PC-3 (cell line): ENCODE measurements around the gene BTNL3. TPM values are rescaled to one million over a fixed set of nuclear protein-coding genes. Genes with fewer than 3 reads are reported as not detected.
A peak's percentile ranks its signal among the peaks of the same experiment; 100 is the strongest.

Experiments
- ATAC-seq: fragments of 200-7000 bp; cut with Tn5 transposase; 2 replicates; pipeline ENCODE4 v1.9.1; 2020; ENCODE audit warnings: mild to moderate bottlenecking, moderate library complexity
- BruUV-seq: library from RNA; stranded (reverse); fragments of 400-500 nt; replicated peaks from 2 replicates; lab custom pipeline; 2021; lab: Mats Ljungman, UMichigan
- CTCF ChIA-PET: fragments of 300-600 bp; sonication (Branson Sonifier 250); formaldehyde crosslinking; loops from one replicate; lab custom pipeline; 2022; ENCODE audit warnings: antibody characterized with exemption; lab: Charles Lee
- POLR2A ChIA-PET: fragments of 300-600 bp; sonication (Branson Sonifier 250); formaldehyde crosslinking; loops from one replicate; lab custom pipeline; 2022; ENCODE audit warnings: antibody characterized with exemption; ENCODE audit not compliant: unreplicated experiment; lab: Charles Lee
- DNase-seq: peaks from one replicate; pipeline ENCODE4 v3.0.0-alpha.2; 2015
- H2AFZ ChIP-seq: fragments of 300-600 bp; sonication (generic); 2 replicates; pipeline ENCODE4 v1.6.0; 2016; ENCODE audit warnings: antibody characterized with exemption, low read length
- H3F3A ChIP-seq: fragments of 300-600 bp; sonication (generic); one replicate; pipeline ENCODE4 v1.6.0; 2017; ENCODE audit warnings: antibody characterized with exemption, low read length, control low read depth, mild to moderate bottlenecking; ENCODE audit not compliant: unreplicated experiment
- H3K27ac ChIP-seq: fragments of 300-600 bp; sonication (generic); 2 replicates; pipeline ENCODE4 v1.5.1; 2016; ENCODE audit warnings: mild to moderate bottlenecking, low read length
- H3K27me3 ChIP-seq: fragments of 300-600 bp; sonication (generic); 2 replicates; pipeline ENCODE4 v1.6.1; 2016; ENCODE audit warnings: low read length, mixed read lengths
- H3K36me3 ChIP-seq: fragments of 300-600 bp; sonication (generic); 2 replicates; pipeline ENCODE4 v1.6.1; 2016; ENCODE audit warnings: low read depth, mixed run types, low read length, mixed read lengths
- H3K4me1 ChIP-seq: fragments of 300-600 bp; sonication (generic); 2 replicates; pipeline ENCODE4 v1.5.1; 2016; ENCODE audit warnings: low read length; ENCODE audit not compliant: insufficient read depth
- H3K4me2 ChIP-seq: fragments of 300-600 bp; sonication (generic); 2 replicates; pipeline ENCODE4 v1.6.0; 2016; ENCODE audit warnings: low read length
- H3K4me3 ChIP-seq: fragments of 300-600 bp; sonication (generic); 2 replicates; pipeline ENCODE4 v1.5.1; 2016; ENCODE audit warnings: mild to moderate bottlenecking, low read length, mixed read lengths
- H3K79me2 ChIP-seq: fragments of 300-600 bp; sonication (generic); 2 replicates; pipeline ENCODE4 v1.6.1; 2017; ENCODE audit warnings: low read length, mixed read lengths
- H3K9ac ChIP-seq: fragments of 300-600 bp; sonication (generic); 2 replicates; pipeline ENCODE4 v1.6.0; 2016; ENCODE audit warnings: mild to moderate bottlenecking, low read length
- H3K9me2 ChIP-seq: fragments of 300-600 bp; sonication (generic); replicated peaks from 2 replicates; pipeline ENCODE4 v1.6.1; 2016; ENCODE audit warnings: mixed run types, low read length, mixed read lengths
- H3K9me3 ChIP-seq: fragments of 300-600 bp; sonication (generic); 2 replicates; pipeline ENCODE4 v1.6.1; 2016; ENCODE audit warnings: low read length, mixed read lengths
- H4K20me1 ChIP-seq: fragments of 300-600 bp; sonication (generic); 2 replicates; pipeline ENCODE4 v1.6.1; 2016; ENCODE audit warnings: low read length, mixed read lengths
- CTCF ChIP-seq: fragments of 300-600 bp; sonication (generic); conservative IDR thresholded peaks from 2 replicates; pipeline ENCODE4 v1.5.1; 2017; ENCODE audit warnings: antibody characterized with exemption, low read depth, mild to moderate bottlenecking, low read length
- EZH2 ChIP-seq: fragments of 300-600 bp; sonication (generic); IDR thresholded peaks from one replicate; pipeline ENCODE4 v1.6.1; 2017; ENCODE audit warnings: antibody characterized with exemption, mild to moderate bottlenecking, low read length; ENCODE audit not compliant: unreplicated experiment
- EZH2phosphoT487 ChIP-seq: fragments of 300-600 bp; sonication (generic); IDR thresholded peaks from 2 replicates; pipeline ENCODE4 v1.6.1; 2018; ENCODE audit warnings: mild to moderate bottlenecking, antibody characterized with exemption, low read length, borderline replicate concordance
- intact Hi-C: fragments of 100-400 bp; cut with micrococcal nuclease; formaldehyde crosslinking; loops from 2 replicates; pipeline ENCODE4 v1.9.0; 2023
- total RNA-seq: library from RNA; depleted of rRNA; stranded (reverse); fragments of >200 nt; gene quantifications from 2 replicates; pipeline ENCODE4 v1.2.3, GENCODE V29; 2014

BTNL3 gene
- total RNA-seq, 1 experiment from 2014 or later, result not detected

- Histone ChIP-seq H3K9me3 (no peaks in the 10 kb centered on the region), H3K4me2 (no peak overlapping the region), H3K79me2 (no peaks in the 10 kb centered on the region), H3K4me1 (no peaks in the 10 kb centered on the region), H3K27me3 (no peaks in the 10 kb centered on the region), H3K27ac (no peak overlapping the region), H3K9ac (no peak overlapping the region), H3K9me2 (no peaks in the 10 kb centered on the region), H4K20me1 (no peaks in the 10 kb centered on the region), H2AFZ (no peak overlapping the region), H3K4me3 (no peak overlapping the region), H3F3A (no peaks in the 10 kb centered on the region), H3K36me3 (no peaks in the 10 kb centered on the region)
- intact Hi-C loops, result no loop called here
- no TSS peak for BruUV-seq
- ATAC-seq, result no peak
- TF ChIP-seq EZH2phosphoT487, result no peak
- POLR2A ChIA-PET, result no interaction called here
- CTCF ChIA-PET, result no interaction called here
- no peak for DNase-seq
Observed at GRCh38 chr5:181028032-181028819, 39.6 kb downstream of the BTNL3 start.

GRCh38 chr5:181031716-181032115, 43.1 kb downstream of the BTNL3 start:
- H3K4me1 ChIP-seq, result no peaks in the 10 kb centered on the region
- no peak overlapping the region for H3K9ac ChIP-seq
- H3K79me2 ChIP-seq, result no peaks in the 10 kb centered on the region
- H2AFZ ChIP-seq, result no peak overlapping the region
- H3K27ac ChIP-seq, result no peak overlapping the region
- ATAC-seq, result no peak
- H4K20me1 ChIP-seq, result no peaks in the 10 kb centered on the region
- TF ChIP-seq CTCF (no peak), EZH2 (no peak), EZH2phosphoT487 (no peak)
- H3K4me2 ChIP-seq, result no peak overlapping the region
- ChIA-PET CTCF (no interaction called here), POLR2A (no interaction called here)
- no peaks in the 10 kb centered on the region for H3K36me3 ChIP-seq
- no peaks in the 10 kb centered on the region for H3F3A ChIP-seq
- no peaks in the 10 kb centered on the region for H3K27me3 ChIP-seq
- no peaks in the 10 kb centered on the region for H3K9me2 ChIP-seq
- DNase-seq, result no peak
- intact Hi-C loops, result no loop called here
- H3K4me3 ChIP-seq, result no peak overlapping the region
- BruUV-seq, result no TSS peak
- no peaks in the 10 kb centered on the region for H3K9me3 ChIP-seq

- DNase-seq, result peak; percentile 20
- intact Hi-C loops, result no loop called here
- CTCF ChIA-PET, result no interaction called here
Observed at GRCh38 chr5:181035991-181036815, 47.6 kb downstream of the BTNL3 start.

More at GRCh38 chr5:181035991-181036815, 47.6 kb downstream of the BTNL3 start:
- TF ChIP-seq EZH2phosphoT487 (no peak), EZH2 (no peak), CTCF (no peak)
- H3F3A ChIP-seq, result no peaks in the 10 kb centered on the region
- no peaks in the 10 kb centered on the region for H3K36me3 ChIP-seq
- no peaks in the 10 kb centered on the region for H3K4me1 ChIP-seq
- H3K27me3 ChIP-seq, result peaks cover 15% of the 10 kb centered on the region
- H2AFZ ChIP-seq, result no peak overlapping the region
- H3K9me2 ChIP-seq, result no peaks in the 10 kb centered on the region
- no peaks in the 10 kb centered on the region for H3K79me2 ChIP-seq
- H3K4me3 ChIP-seq, result no peak overlapping the region
- ATAC-seq, result no peak
- no peak overlapping the region for H3K27ac ChIP-seq
- BruUV-seq, result no TSS peak
- no peak overlapping the region for H3K9ac ChIP-seq
- no peaks in the 10 kb centered on the region for H3K9me3 ChIP-seq
- H3K4me2 ChIP-seq, result no peak overlapping the region
- POLR2A ChIA-PET, result no interaction called here
- no peaks in the 10 kb centered on the region for H4K20me1 ChIP-seq
